PC-3 (cell line): ENCODE results near the gene TRAFD1. TPM values are rescaled to one million over a fixed set of nuclear protein-coding genes. Genes with fewer than 3 reads are reported as not detected.

Experiments used
- ATAC-seq: fragments of 200-7000 bp; cut with Tn5 transposase; 2 replicates; pipeline ENCODE4 v1.9.1; 2020; ENCODE audit warnings: mild to moderate bottlenecking, moderate library complexity
- BruUV-seq: library from RNA; stranded (reverse); fragments of 400-500 nt; replicated peaks from 2 replicates; lab custom pipeline; 2021; lab: Mats Ljungman, UMichigan
- CTCF ChIA-PET: fragments of 300-600 bp; sonication (Branson Sonifier 250); formaldehyde crosslinking; loops from one replicate; lab custom pipeline; 2022; ENCODE audit warnings: antibody characterized with exemption; lab: Charles Lee
- POLR2A ChIA-PET: fragments of 300-600 bp; sonication (Branson Sonifier 250); formaldehyde crosslinking; loops from one replicate; lab custom pipeline; 2022; ENCODE audit warnings: antibody characterized with exemption; ENCODE audit not compliant: unreplicated experiment; lab: Charles Lee
- DNase-seq: peaks from one replicate; pipeline ENCODE4 v3.0.0-alpha.2; 2015
- H2AFZ ChIP-seq: fragments of 300-600 bp; sonication (generic); 2 replicates; pipeline ENCODE4 v1.6.0; 2016; ENCODE audit warnings: antibody characterized with exemption, low read length
- H3F3A ChIP-seq: fragments of 300-600 bp; sonication (generic); one replicate; pipeline ENCODE4 v1.6.0; 2017; ENCODE audit warnings: antibody characterized with exemption, low read length, control low read depth, mild to moderate bottlenecking; ENCODE audit not compliant: unreplicated experiment
- H3K27ac ChIP-seq: fragments of 300-600 bp; sonication (generic); 2 replicates; pipeline ENCODE4 v1.5.1; 2016; ENCODE audit warnings: mild to moderate bottlenecking, low read length
- H3K27me3 ChIP-seq: fragments of 300-600 bp; sonication (generic); 2 replicates; pipeline ENCODE4 v1.6.1; 2016; ENCODE audit warnings: low read length, mixed read lengths
- H3K36me3 ChIP-seq: fragments of 300-600 bp; sonication (generic); 2 replicates; pipeline ENCODE4 v1.6.1; 2016; ENCODE audit warnings: low read depth, mixed run types, low read length, mixed read lengths
- H3K4me1 ChIP-seq: fragments of 300-600 bp; sonication (generic); 2 replicates; pipeline ENCODE4 v1.5.1; 2016; ENCODE audit warnings: low read length; ENCODE audit not compliant: insufficient read depth
- H3K4me2 ChIP-seq: fragments of 300-600 bp; sonication (generic); 2 replicates; pipeline ENCODE4 v1.6.0; 2016; ENCODE audit warnings: low read length
- H3K4me3 ChIP-seq: fragments of 300-600 bp; sonication (generic); 2 replicates; pipeline ENCODE4 v1.5.1; 2016; ENCODE audit warnings: mild to moderate bottlenecking, low read length, mixed read lengths
- H3K79me2 ChIP-seq: fragments of 300-600 bp; sonication (generic); 2 replicates; pipeline ENCODE4 v1.6.1; 2017; ENCODE audit warnings: low read length, mixed read lengths
- H3K9ac ChIP-seq: fragments of 300-600 bp; sonication (generic); 2 replicates; pipeline ENCODE4 v1.6.0; 2016; ENCODE audit warnings: mild to moderate bottlenecking, low read length
- H3K9me2 ChIP-seq: fragments of 300-600 bp; sonication (generic); replicated peaks from 2 replicates; pipeline ENCODE4 v1.6.1; 2016; ENCODE audit warnings: mixed run types, low read length, mixed read lengths
- H3K9me3 ChIP-seq: fragments of 300-600 bp; sonication (generic); 2 replicates; pipeline ENCODE4 v1.6.1; 2016; ENCODE audit warnings: low read length, mixed read lengths
- H4K20me1 ChIP-seq: fragments of 300-600 bp; sonication (generic); 2 replicates; pipeline ENCODE4 v1.6.1; 2016; ENCODE audit warnings: low read length, mixed read lengths
- EZH2 ChIP-seq: fragments of 300-600 bp; sonication (generic); IDR thresholded peaks from one replicate; pipeline ENCODE4 v1.6.1; 2017; ENCODE audit warnings: antibody characterized with exemption, mild to moderate bottlenecking, low read length; ENCODE audit not compliant: unreplicated experiment
- EZH2phosphoT487 ChIP-seq: fragments of 300-600 bp; sonication (generic); IDR thresholded peaks from 2 replicates; pipeline ENCODE4 v1.6.1; 2018; ENCODE audit warnings: mild to moderate bottlenecking, antibody characterized with exemption, low read length, borderline replicate concordance
- intact Hi-C: fragments of 100-400 bp; cut with micrococcal nuclease; formaldehyde crosslinking; loops from 2 replicates; pipeline ENCODE4 v1.9.0; 2023
- total RNA-seq: library from RNA; depleted of rRNA; stranded (reverse); fragments of >200 nt; gene quantifications from 2 replicates; pipeline ENCODE4 v1.2.3, GENCODE V29; 2014
- TF ChIP-seq, protein P1 (sequence below): fragments of 300-600 bp; sonication (generic); conservative IDR thresholded peaks from 2 replicates; pipeline ENCODE4 v1.5.1; 2017; ENCODE audit warnings: antibody characterized with exemption, low read depth, mild to moderate bottlenecking, low read length

TRAFD1 gene
- total RNA-seq, 1 experiment from 2014 or later: 34.1 TPM

DNA sequence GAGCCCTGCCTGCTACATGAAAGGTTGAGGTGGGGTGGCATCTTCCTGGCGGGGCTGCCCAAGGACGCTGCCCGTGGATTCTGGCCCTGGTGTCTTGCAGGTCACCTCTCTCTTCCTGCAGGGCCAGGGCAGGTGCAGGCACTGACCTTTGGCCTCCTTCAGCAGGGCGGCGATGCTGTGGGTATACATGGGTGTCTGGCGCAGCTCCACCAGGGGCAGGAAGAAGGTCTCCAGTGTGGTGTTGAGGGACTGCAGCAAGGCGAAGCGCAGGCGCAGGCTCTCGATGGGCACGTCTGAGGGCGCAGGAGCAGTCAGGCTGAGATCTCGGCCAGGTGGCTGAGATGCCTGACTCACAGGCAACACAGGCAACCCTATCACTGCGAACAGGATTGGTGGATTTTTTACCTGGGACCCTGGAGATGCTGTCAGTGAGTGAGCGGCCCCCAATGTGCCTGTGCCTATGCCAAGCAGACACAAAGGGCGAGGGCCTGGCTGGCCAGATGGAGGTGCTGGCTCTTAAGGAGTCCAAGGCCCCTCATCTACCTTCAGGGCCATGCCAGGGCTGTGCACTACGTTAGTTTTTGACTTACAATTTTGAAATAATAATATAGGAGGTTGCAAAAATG is 45.7 kb downstream of the TRAFD1 start:
- Histone ChIP-seq H2AFZ (no peak overlapping the region), H3K9me3 (no peaks in the 10 kb centered on the region), H3K4me1 (no peaks in the 10 kb centered on the region), H3K36me3 (peaks cover 7% of the 10 kb centered on the region; the same call in 1 of the 2 replicates), H3K79me2 (no peaks in the 10 kb centered on the region), H3K27me3 (no peaks in the 10 kb centered on the region), H4K20me1 (no peaks in the 10 kb centered on the region), H3F3A (no peaks in the 10 kb centered on the region), H3K9me2 (no peaks in the 10 kb centered on the region), H3K9ac (no peak overlapping the region), H3K4me2 (no peak overlapping the region), H3K27ac (no peak overlapping the region), H3K4me3 (no peak overlapping the region)
- no peak for TF ChIP-seq EZH2
- TF ChIP-seq, protein P1, sequence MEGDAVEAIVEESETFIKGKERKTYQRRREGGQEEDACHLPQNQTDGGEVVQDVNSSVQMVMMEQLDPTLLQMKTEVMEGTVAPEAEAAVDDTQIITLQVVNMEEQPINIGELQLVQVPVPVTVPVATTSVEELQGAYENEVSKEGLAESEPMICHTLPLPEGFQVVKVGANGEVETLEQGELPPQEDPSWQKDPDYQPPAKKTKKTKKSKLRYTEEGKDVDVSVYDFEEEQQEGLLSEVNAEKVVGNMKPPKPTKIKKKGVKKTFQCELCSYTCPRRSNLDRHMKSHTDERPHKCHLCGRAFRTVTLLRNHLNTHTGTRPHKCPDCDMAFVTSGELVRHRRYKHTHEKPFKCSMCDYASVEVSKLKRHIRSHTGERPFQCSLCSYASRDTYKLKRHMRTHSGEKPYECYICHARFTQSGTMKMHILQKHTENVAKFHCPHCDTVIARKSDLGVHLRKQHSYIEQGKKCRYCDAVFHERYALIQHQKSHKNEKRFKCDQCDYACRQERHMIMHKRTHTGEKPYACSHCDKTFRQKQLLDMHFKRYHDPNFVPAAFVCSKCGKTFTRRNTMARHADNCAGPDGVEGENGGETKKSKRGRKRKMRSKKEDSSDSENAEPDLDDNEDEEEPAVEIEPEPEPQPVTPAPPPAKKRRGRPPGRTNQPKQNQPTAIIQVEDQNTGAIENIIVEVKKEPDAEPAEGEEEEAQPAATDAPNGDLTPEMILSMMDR: no peak
- ATAC-seq (no peak), DNase-seq (no peak)
- ChIA-PET POLR2A (no interaction called here), CTCF (no interaction called here)
- BruUV-seq: no TSS peak
- intact Hi-C loops: no loop called here

DNA sequence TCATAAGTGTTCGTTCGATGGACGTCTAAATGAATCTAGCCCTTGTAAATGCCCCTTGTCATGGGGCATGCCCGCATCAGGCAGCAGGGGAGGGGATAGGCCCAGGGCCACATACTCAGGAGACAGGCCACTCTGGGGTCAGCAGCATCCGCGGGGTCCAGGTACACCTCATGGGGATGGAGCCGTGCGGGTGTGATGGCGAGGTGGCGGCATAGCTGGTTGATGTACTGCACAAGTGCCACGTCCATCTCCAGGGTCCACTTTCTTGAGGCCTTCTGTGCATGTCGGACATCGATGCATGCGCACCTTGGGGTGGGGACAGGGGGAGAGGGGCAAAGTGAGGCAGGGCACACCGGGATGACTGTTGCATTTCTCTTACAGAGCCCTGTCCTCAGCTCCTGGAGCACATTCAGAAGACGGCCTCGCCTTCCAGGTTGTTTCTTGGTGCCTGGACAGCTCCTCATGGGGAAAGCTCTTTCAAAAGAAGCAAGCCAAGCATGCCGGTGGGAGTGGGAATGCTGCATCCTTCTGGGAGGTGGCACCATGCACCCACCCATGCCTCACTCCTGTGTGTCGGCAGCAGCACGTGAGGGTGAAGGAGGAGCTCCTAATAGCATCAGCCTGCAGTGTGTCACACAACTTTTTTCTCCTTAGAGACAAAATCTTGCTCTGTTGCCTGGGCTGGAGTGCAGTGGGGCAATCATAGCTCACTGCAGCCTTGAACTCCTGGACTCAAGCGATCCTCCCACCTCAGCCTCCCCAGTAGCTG is 47.4 kb downstream of the TRAFD1 start:
- H3K9me2 ChIP-seq: no peaks in the 10 kb centered on the region
- H2AFZ ChIP-seq: no peak overlapping the region
- no peak for DNase-seq
- no peak for TF ChIP-seq EZH2
- TF ChIP-seq, protein P1: no peak
- no peak for TF ChIP-seq EZH2phosphoT487
- H3K27ac ChIP-seq: no peak overlapping the region
- no peak overlapping the region for H3K4me3 ChIP-seq
- no peaks in the 10 kb centered on the region for H3K79me2 ChIP-seq
- peaks cover 7% of the 10 kb centered on the region; the same call in 1 of the 2 replicates for H3K36me3 ChIP-seq
- ChIA-PET POLR2A (interaction anchor here (0.6 kb wide), 1 partner anchor 106 kb away, joined by 3 read pairs; no protein-coding TSS in a partner anchor), CTCF (no interaction called here)
- intact Hi-C loops: no loop called here
- BruUV-seq: no TSS peak
- no peaks in the 10 kb centered on the region for H3K27me3 ChIP-seq
- ATAC-seq: no peak
- H3K4me2 ChIP-seq: no peak overlapping the region
- H3K9me3 ChIP-seq: no peaks in the 10 kb centered on the region
- no peak overlapping the region for H3K9ac ChIP-seq
- H4K20me1 ChIP-seq: no peaks in the 10 kb centered on the region
- no peaks in the 10 kb centered on the region for H3K4me1 ChIP-seq
- no peaks in the 10 kb centered on the region for H3F3A ChIP-seq
